Measurements from ENCODE around the gene TAF3.

TAF3 gene

GRCh38 chr10:7932301-7933036 lies 114.2 kb downstream of the TAF3 start:
- no peak for DNase-seq (ENCODE audit: low read depth in 2 of 2)

- DNase-seq (ENCODE audit: low read depth in 2 of 2), result no peak
These were observed 115.0 kb downstream of the TAF3 start for GRCh38 chr10:7933262-7933661.

GRCh38 chr10:7933757-7934156 lies 115.5 kb downstream of the TAF3 start:
- DNase-seq (ENCODE audit: low read depth in 2 of 2), result no peak

- DNase-seq (ENCODE audit: low read depth in 2 of 2), result no peak
These were observed 119.1 kb downstream of the TAF3 start for GRCh38 chr10:7937315-7937945.

- DNase-seq (ENCODE audit: low read depth in 2 of 2), result no peak
These were observed 123.3 kb downstream of the TAF3 start for GRCh38 chr10:7941576-7941975.

- no peak for DNase-seq (ENCODE audit: low read depth in 2 of 2)
These were observed 124.0 kb downstream of the TAF3 start for GRCh38 chr10:7942316-7942715.

GRCh38 chr10:7942859-7943258 lies 124.6 kb downstream of the TAF3 start:
- DNase-seq (ENCODE audit: low read depth in 2 of 2), result no peak

- DNase-seq (ENCODE audit: low read depth in 2 of 2), result no peak
These were observed 125.8 kb downstream of the TAF3 start for GRCh38 chr10:7944215-7944480.

- no peak for DNase-seq (ENCODE audit: low read depth in 2 of 2)
These were observed 126.2 kb downstream of the TAF3 start for GRCh38 chr10:7944537-7944936.

- DNase-seq (ENCODE audit: low read depth in 2 of 2), result no peak
These were observed 126.7 kb downstream of the TAF3 start for GRCh38 chr10:7945034-7945433.

GRCh38 chr10:7945469-7946187 lies 127.3 kb downstream of the TAF3 start:
- DNase-seq (ENCODE audit: low read depth in 2 of 2), result no peak

- no peak for DNase-seq (ENCODE audit: low read depth in 2 of 2)
These were observed 130.2 kb downstream of the TAF3 start for GRCh38 chr10:7948371-7949000.

GRCh38 chr10:7950981-7951847 lies 132.9 kb downstream of the TAF3 start:
- DNase-seq (ENCODE audit: low read depth in 2 of 2), result no peak

- DNase-seq (ENCODE audit: low read depth in 2 of 2), result no peak
These were observed 134.0 kb downstream of the TAF3 start for GRCh38 chr10:7952266-7952665.

- no peak for DNase-seq (ENCODE audit: low read depth in 2 of 2)
These were observed 135.1 kb downstream of the TAF3 start for GRCh38 chr10:7953447-7953846.

- no peak for DNase-seq (ENCODE audit: low read depth in 2 of 2)
These were observed 137.1 kb downstream of the TAF3 start for GRCh38 chr10:7955446-7955845.

GRCh38 chr10:7956508-7956907 lies 138.2 kb downstream of the TAF3 start:
- DNase-seq (ENCODE audit: low read depth in 2 of 2), result no peak

GRCh38 chr10:7957591-7957990 lies 139.3 kb downstream of the TAF3 start:
- DNase-seq (ENCODE audit: low read depth in 2 of 2), result no peak

GRCh38 chr10:7958442-7958841 lies 140.1 kb downstream of the TAF3 start:
- DNase-seq (ENCODE audit: low read depth in 2 of 2), result no peak

GRCh38 chr10:7960108-7960507 lies 141.8 kb downstream of the TAF3 start:
- no peak for DNase-seq (ENCODE audit: low read depth in 2 of 2)

GRCh38 chr10:7962592-7962991 lies 144.3 kb downstream of the TAF3 start:
- DNase-seq (ENCODE audit: low read depth in 2 of 2), result no peak

- DNase-seq (ENCODE audit: low read depth in 2 of 2), result no peak
These were observed 147.2 kb downstream of the TAF3 start for GRCh38 chr10:7965457-7965856.
